SK-N-SH (cell line): ENCODE results near the gene SLAMF7. TPM values are rescaled to one million over a fixed set of nuclear protein-coding genes. Genes with fewer than 3 reads are reported as not detected.

Source experiments
- CTCF ChIA-PET: fragments of 300-600, 350-600 bp; formaldehyde crosslinking; extraction: SDS; loops from one replicate; lab custom pipeline; 2021; lab: Yijun Ruan, JAX
- POLR2A ChIA-PET: fragments of 350-600 bp; sonication (Branson Sonifier 250); formaldehyde crosslinking; extraction: SDS; loops from one replicate; lab custom pipeline; 2020; ENCODE audit warnings: antibody characterized with exemption, inconsistent platforms; lab: Yijun Ruan, JAX
- DNase-seq: peaks from one replicate; pipeline ENCODE4 v3.0.0; 2012
- H2AFZ ChIP-seq: fragments of 200-600 bp; sonication (generic); 2 replicates; pipeline ENCODE4 v1.8.1; 2016; ENCODE audit warnings: antibody characterized with exemption, mild to moderate bottlenecking, low read depth
- H3F3A ChIP-seq: fragments of 200-600 bp; sonication (generic); replicated peaks from 2 replicates; pipeline ENCODE3; 2016; ENCODE audit warnings: antibody characterized with exemption, mild to moderate bottlenecking; ENCODE audit not compliant: insufficient read depth
- H3K27ac ChIP-seq, 2 experiments: fragments of 200-500 bp in 1 of 2; fragments of 200-600 bp in 1 of 2; sonication (Bioruptor generic) in 1 of 2; sonication (generic), shearing (Covaris generic) in 1 of 2; 2 replicates each; pipeline versions ENCODE4 v1.5.1 to v1.6.1; 2014 to 2016; ENCODE audit warnings: low read depth in 2 of 2, inconsistent platforms in 1 of 2, low read length in 1 of 2, mild to moderate bottlenecking in 1 of 2, mixed read lengths in 1 of 2
- H3K27me3 ChIP-seq: fragments of 200-600 bp; sonication (generic), shearing (Covaris generic); 2 replicates; pipeline ENCODE4 v1.6.1; 2016; ENCODE audit warnings: mixed run types; ENCODE audit not compliant: insufficient read depth
- H3K36me3 ChIP-seq, 2 experiments: fragments of 200-500 bp in 1 of 2; fragments of 200-600 bp in 1 of 2; sonication (Bioruptor generic) in 1 of 2; sonication (generic) in 1 of 2; replicated peaks in 1 of 2; 2 replicates each; pipeline versions ENCODE3 to v1.5.1; 2014 to 2016; ENCODE audit warnings: low read length in 1 of 2, mild to moderate bottlenecking in 1 of 2; ENCODE audit not compliant: insufficient read depth in 2 of 2, control insufficient read depth in 1 of 2
- H3K4me1 ChIP-seq, 2 experiments: fragments of 200-500 bp in 1 of 2; fragments of 200-600 bp in 1 of 2; sonication (Bioruptor generic) in 1 of 2; sonication (generic), shearing (Covaris generic) in 1 of 2; 2 replicates each; pipeline versions ENCODE4 v1.5.1 to v1.6.1; 2014 to 2016; ENCODE audit warnings: low read depth in 1 of 2, low read length in 1 of 2, mixed run types in 1 of 2; ENCODE audit not compliant: insufficient read depth in 2 of 2, control insufficient read depth in 1 of 2
- H3K4me2 ChIP-seq: fragments of 200-600 bp; sonication (generic), shearing (Covaris generic); 2 replicates; pipeline ENCODE4 v1.6.1; 2017; ENCODE audit warnings: mixed run types
- H3K4me3 ChIP-seq, 2 experiments: fragments of 200-500 bp in 1 of 2; fragments of 200-600 bp in 1 of 2; sonication (Bioruptor generic) in 1 of 2; sonication (generic), shearing (Covaris generic) in 1 of 2; 2 replicates each; pipeline versions ENCODE4 v1.5.1 to v1.8.1; 2014 to 2016; ENCODE audit warnings: low read depth in 2 of 2, inconsistent platforms in 1 of 2, low read length in 1 of 2, mild to moderate bottlenecking in 1 of 2, mixed read lengths in 1 of 2, moderate library complexity in 1 of 2
- H3K79me2 ChIP-seq: fragments of 200-600 bp; sonication (generic); 2 replicates; pipeline ENCODE4 v1.8.1; 2017; ENCODE audit warnings: mild to moderate bottlenecking; ENCODE audit not compliant: insufficient read depth
- H3K9ac ChIP-seq: fragments of 200-600 bp; sonication (generic); 2 replicates; pipeline ENCODE4 v1.6.1; 2017; ENCODE audit warnings: mixed run types
- H3K9me2 ChIP-seq: fragments of 200-600 bp; sonication (generic); 2 replicates; pipeline ENCODE4 v1.6.1; 2017; ENCODE audit warnings: mixed run types
- H3K9me3 ChIP-seq: fragments of 200-600 bp; sonication (generic); 2 replicates; pipeline ENCODE4 v1.6.1; 2017; ENCODE audit warnings: mixed run types, mild to moderate bottlenecking, moderate library complexity
- H4K20me1 ChIP-seq: fragments of 200-600 bp; sonication (generic); 2 replicates; pipeline ENCODE4 v1.6.1; 2017; ENCODE audit warnings: mild to moderate bottlenecking, mixed run types; ENCODE audit not compliant: insufficient read depth
- CHD2 ChIP-seq: fragments of 150-350 bp; IDR thresholded peaks from 2 replicates; pipeline ENCODE4 v1.6.1; 2018; ENCODE audit warnings: low read length; ENCODE audit not compliant: partially characterized antibody
- ELF1 ChIP-seq: IDR thresholded peaks from 2 replicates; pipeline ENCODE4 v1.4.0; 2012
- EP300 ChIP-seq, 2 experiments: IDR thresholded peaks; 2 replicates each; pipeline versions ENCODE4 v1.4.0 to v1.6.1; 2012; ENCODE audit warnings: borderline replicate concordance in 1 of 2, low read depth in 1 of 2, low read length in 1 of 2
- EZH2phosphoT487 ChIP-seq: fragments of 200-600 bp; sonication (generic); IDR thresholded peaks from 2 replicates; pipeline ENCODE4 v1.6.1; 2017; ENCODE audit warnings: low read depth, mixed run types, mild to moderate bottlenecking, antibody characterized with exemption, moderate library complexity, borderline replicate concordance
- GABPA ChIP-seq: IDR thresholded peaks from 2 replicates; pipeline ENCODE4 v1.4.0; 2012; ENCODE audit warnings: low read depth, mild to moderate bottlenecking
- GATA2 ChIP-seq: sonication (generic); formaldehyde crosslinking; IDR thresholded peaks from 2 replicates; pipeline ENCODE4 v1.5.0; 2020; ENCODE audit warnings: mild to moderate bottlenecking, missing genetic modification reagents
- NFIC ChIP-seq: IDR thresholded peaks from 2 replicates; pipeline ENCODE4 v1.4.0; 2012; ENCODE audit warnings: borderline replicate concordance
- NRF1 ChIP-seq: IDR thresholded peaks from 2 replicates; pipeline ENCODE4 v1.6.1; 2012; ENCODE audit warnings: low read depth, mild to moderate bottlenecking, low read length
- PBX3 ChIP-seq: IDR thresholded peaks from 2 replicates; pipeline ENCODE4; 2012
- POLR2AphosphoS5 ChIP-seq: IDR thresholded peaks from 2 replicates; pipeline ENCODE4 v1.6.1; 2012; ENCODE audit warnings: low read depth, low read length
- RAD21 ChIP-seq: IDR thresholded peaks from 2 replicates; pipeline ENCODE4 v1.6.1; 2012; ENCODE audit warnings: mild to moderate bottlenecking, low read length
- REST ChIP-seq: IDR thresholded peaks from 2 replicates; pipeline ENCODE4 v1.6.1; 2012; ENCODE audit warnings: mild to moderate bottlenecking, low read depth, low read length, moderate library complexity
- SIN3A ChIP-seq: IDR thresholded peaks from 2 replicates; pipeline ENCODE4 v1.6.1; 2012; ENCODE audit warnings: low read depth, mild to moderate bottlenecking, low read length, moderate library complexity, borderline replicate concordance
- SMC3 ChIP-seq: IDR thresholded peaks from 2 replicates; pipeline ENCODE4 v1.6.1; 2012; ENCODE audit warnings: low read depth, low read length, improper control_type of control experiment
- TAF1 ChIP-seq: IDR thresholded peaks from 2 replicates; pipeline ENCODE4 v1.6.1; 2012; ENCODE audit warnings: low read depth, mild to moderate bottlenecking, low read length, moderate library complexity, borderline replicate concordance
- TCF12 ChIP-seq: IDR thresholded peaks from 2 replicates; pipeline ENCODE4 v1.4.0; 2012
- TEAD4 ChIP-seq: IDR thresholded peaks from 2 replicates; pipeline ENCODE4 v1.4.0; 2012; ENCODE audit warnings: mild to moderate bottlenecking, borderline replicate concordance; ENCODE audit not compliant: insufficient read depth
- USF1 ChIP-seq: IDR thresholded peaks from 2 replicates; pipeline ENCODE4 v1.4.0; 2012; ENCODE audit warnings: low read depth, borderline replicate concordance
- YY1 ChIP-seq: IDR thresholded peaks from 2 replicates; pipeline ENCODE4 v1.4.0; 2012; ENCODE audit warnings: low read depth, mild to moderate bottlenecking
- WGBS: methylation state at CpG from one replicate; pipeline ENCODE4 v1.1.6; 2017; ENCODE audit warnings: low lambda C conversion rate; 5-methylcytosine and 5-hydroxymethylcytosine counted together
- polyA plus RNA-seq, 3 experiments: library from polyadenylated mRNA; depleted of rRNA; stranded (reverse); fragments of >200 nt; gene quantifications; 2 replicates each; pipeline ENCODE4 v1.2.3, GENCODE V29; 2012
- TF ChIP-seq, protein P1 (sequence below): fragments of 150-350 bp; IDR thresholded peaks from 2 replicates; pipeline ENCODE4 v1.6.1; 2016; ENCODE audit warnings: mild to moderate bottlenecking, low read depth, low read length
- TF ChIP-seq, protein P2 (sequence below): IDR thresholded peaks from 2 replicates; pipeline ENCODE4 v1.4.0; 2012; ENCODE audit warnings: low read depth

The SLAMF7 gene
- polyA plus RNA-seq, 1 of the 3 experiments (the other 2 are of a cell fraction): not detected

DNA sequence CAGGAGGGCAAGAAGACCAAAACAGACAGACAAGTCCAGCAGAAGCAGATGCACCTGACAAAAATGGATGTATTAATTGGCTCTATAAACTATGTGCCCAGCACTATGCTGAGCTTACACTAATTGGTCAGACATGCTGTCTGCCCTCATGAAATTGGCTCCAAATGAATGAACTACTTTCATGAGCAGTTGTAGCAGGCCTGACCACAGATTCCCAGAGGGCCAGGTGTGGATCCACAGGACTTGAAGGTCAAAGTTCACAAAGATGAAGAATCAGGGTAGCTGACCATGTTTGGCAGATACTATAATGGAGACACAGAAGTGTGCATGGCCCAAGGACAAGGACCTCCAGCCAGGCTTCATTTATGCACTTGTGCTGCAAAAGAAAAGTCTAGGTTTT is 14.5 kb downstream of the SLAMF7 start:
- H3K9me3 ChIP-seq: no peaks in the 10 kb centered on the region
- H2AFZ ChIP-seq: no peak overlapping the region
- no peaks in the 10 kb centered on the region for H3F3A ChIP-seq
- no peaks in the 10 kb centered on the region for H3K36me3 ChIP-seq
- no peaks in the 10 kb centered on the region for H3K4me1 ChIP-seq
- no peak overlapping the region for H3K4me2 ChIP-seq
- peaks cover 15% of the 10 kb centered on the region; the same call in 1 of the 2 replicates for H3K27me3 ChIP-seq
- TF ChIP-seq TEAD4 (no peak), SMC3 (no peak), CHD2 (no peak), EP300 (IDR thresholded peaks at IDR 0.05; ENCODE audit: borderline replicate concordance in 1 of 2, low read depth in 1 of 2, low read length in 1 of 2) (no peak), GABPA (no peak), POLR2AphosphoS5 (no peak), PBX3 (no peak), USF1 (no peak), NRF1 (no peak), RAD21 (no peak)
- TF ChIP-seq, protein P1, sequence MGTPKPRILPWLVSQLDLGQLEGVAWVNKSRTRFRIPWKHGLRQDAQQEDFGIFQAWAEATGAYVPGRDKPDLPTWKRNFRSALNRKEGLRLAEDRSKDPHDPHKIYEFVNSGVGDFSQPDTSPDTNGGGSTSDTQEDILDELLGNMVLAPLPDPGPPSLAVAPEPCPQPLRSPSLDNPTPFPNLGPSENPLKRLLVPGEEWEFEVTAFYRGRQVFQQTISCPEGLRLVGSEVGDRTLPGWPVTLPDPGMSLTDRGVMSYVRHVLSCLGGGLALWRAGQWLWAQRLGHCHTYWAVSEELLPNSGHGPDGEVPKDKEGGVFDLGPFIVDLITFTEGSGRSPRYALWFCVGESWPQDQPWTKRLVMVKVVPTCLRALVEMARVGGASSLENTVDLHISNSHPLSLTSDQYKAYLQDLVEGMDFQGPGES: no peak
- POLR2A ChIA-PET: no interaction called here
- H4K20me1 ChIP-seq: no peaks in the 10 kb centered on the region
- no peaks in the 10 kb centered on the region for H3K9me2 ChIP-seq
- no peaks in the 10 kb centered on the region for H3K79me2 ChIP-seq
- H3K27ac ChIP-seq: no peak overlapping the region
- CTCF ChIA-PET: no interaction called here
- no peak for DNase-seq
- H3K4me3 ChIP-seq: no peak overlapping the region
- H3K9ac ChIP-seq: no peak overlapping the region

DNA sequence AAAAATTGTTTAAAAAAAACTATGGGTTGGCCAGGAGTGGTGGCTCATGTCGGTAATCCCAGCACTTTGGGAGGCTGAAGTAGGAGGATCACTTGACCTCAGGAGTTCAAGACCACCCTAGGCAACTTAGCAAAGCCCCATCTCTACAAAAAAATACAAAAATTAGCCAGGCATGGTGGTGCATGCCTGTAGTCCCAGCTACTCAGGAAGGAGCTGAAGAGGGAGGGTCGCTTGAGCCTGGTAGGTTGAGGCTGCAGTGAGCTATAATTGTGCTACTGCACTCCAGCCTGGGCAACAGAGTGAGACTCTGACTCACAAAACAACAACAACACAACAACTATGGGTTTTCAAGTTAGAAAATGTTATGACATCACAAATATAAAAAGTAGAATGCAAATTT is 16.4 kb downstream of the SLAMF7 start:
- ChIA-PET CTCF (interaction anchor here (0.9 kb wide), 1 partner anchor 43 kb away, joined by 3 read pairs; no protein-coding TSS in a partner anchor), POLR2A (no interaction called here)
- Histone ChIP-seq H3K4me2 (no peak overlapping the region), H3F3A (no peaks in the 10 kb centered on the region), H3K9ac (no peak overlapping the region), H3K9me2 (no peaks in the 10 kb centered on the region), H3K36me3 (no peaks in the 10 kb centered on the region), H2AFZ (no peak overlapping the region), H3K9me3 (no peaks in the 10 kb centered on the region), H3K4me1 (no peaks in the 10 kb centered on the region), H3K27me3 (peaks cover 15% of the 10 kb centered on the region; the same call in 1 of the 2 replicates), H3K27ac (no peak overlapping the region), H3K79me2 (no peaks in the 10 kb centered on the region), H3K4me3 (no peak overlapping the region), H4K20me1 (no peaks in the 10 kb centered on the region)
- no peak for DNase-seq
- no peak for TF ChIP-seq SMC3
- TF ChIP-seq ELF1: no peak
- TF ChIP-seq NRF1: no peak
- no peak for TF ChIP-seq USF1
- TF ChIP-seq, protein P2, sequence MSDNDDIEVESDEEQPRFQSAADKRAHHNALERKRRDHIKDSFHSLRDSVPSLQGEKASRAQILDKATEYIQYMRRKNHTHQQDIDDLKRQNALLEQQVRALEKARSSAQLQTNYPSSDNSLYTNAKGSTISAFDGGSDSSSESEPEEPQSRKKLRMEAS: no peak
- TF ChIP-seq TAF1: no peak
- TF ChIP-seq TCF12: no peak
- no peak for TF ChIP-seq SIN3A
- TF ChIP-seq EZH2phosphoT487: no peak
- TF ChIP-seq GATA2 (CRISPR knock-in tag): no peak
- TF ChIP-seq YY1: no peak
- TF ChIP-seq NFIC: no peak
- TF ChIP-seq REST: no peak
- WGBS: 0% methylated on average over 2 of the region's 2 CpGs
